IPS-NIHi11 (cell line): ENCODE data around the gene MPIG6B.

Experiments
- DNase-seq: peaks from one replicate; pipeline ENCODE4 v3.0.0; 2012; ENCODE audit warnings: mixed read lengths, low spot score

MPIG6B gene

GRCh38 chr6:31723245-31723979 is at the start of gene MPIG6B:
Gene MPIG6B, plus strand, starts transcription at chr6:31723373. Its CDS starts 11 bp downstream, at chr6:31723384.
- no peak for DNase-seq

- DNase-seq: no peak
Observed at GRCh38 chr6:31676322-31676903, 46.8 kb upstream of the MPIG6B start.

- DNase-seq: no peak
Observed at GRCh38 chr6:31676904-31677303, 46.3 kb upstream of the MPIG6B start.

GRCh38 chr6:31677955-31678354 is 45.2 kb upstream of the MPIG6B start:
- no peak for DNase-seq

GRCh38 chr6:31680226-31681134 is 42.7 kb upstream of the MPIG6B start, which contains the start of gene LY6G5C:
Gene LY6G5C, minus strand, starts transcription at chr6:31681067. Its CDS starts 694 bp downstream, at chr6:31680373.
- peak; percentile 76 for DNase-seq

- DNase-seq: peak; percentile 67
Observed at GRCh38 chr6:31681135-31681671, 42.0 kb upstream of the MPIG6B start.

- no peak for DNase-seq
Observed at GRCh38 chr6:31683591-31683990, 39.6 kb upstream of the MPIG6B start.

GRCh38 chr6:31686483-31686882 is 36.7 kb upstream of the MPIG6B start:
- no peak for DNase-seq

- DNase-seq: no peak
Observed at GRCh38 chr6:31687321-31687720, 35.9 kb upstream of the MPIG6B start.

GRCh38 chr6:31687860-31688693 is 35.1 kb upstream of the MPIG6B start:
- DNase-seq: no peak

GRCh38 chr6:31689249-31690110 is 33.7 kb upstream of the MPIG6B start:
- DNase-seq: peak; percentile 61

- no peak for DNase-seq
Observed at GRCh38 chr6:31690231-31691077, 32.7 kb upstream of the MPIG6B start.

- no peak for DNase-seq
Observed at GRCh38 chr6:31691078-31691463, 32.1 kb upstream of the MPIG6B start.

GRCh38 chr6:31691564-31692108 is 31.5 kb upstream of the MPIG6B start:
- no peak for DNase-seq

GRCh38 chr6:31692353-31692752 is 30.8 kb upstream of the MPIG6B start:
- DNase-seq: no peak

- no peak for DNase-seq
Observed at GRCh38 chr6:31692886-31693285, 30.3 kb upstream of the MPIG6B start.

- no peak for DNase-seq
Observed at GRCh38 chr6:31693535-31693934, 29.6 kb upstream of the MPIG6B start.

- no peak for DNase-seq
Observed at GRCh38 chr6:31697555-31697954, 25.6 kb upstream of the MPIG6B start.

GRCh38 chr6:31700740-31701401 is 22.3 kb upstream of the MPIG6B start:
- DNase-seq: no peak
